Fibroblast of pulmonary artery (primary cell): ENCODE measurements around the gene MICALL1.
A peak's percentile ranks its signal among the peaks of the same experiment; 100 is the strongest.
"Not testable (repeated sequence)": the region's sequence is repeated elsewhere in the genome, so short reads cannot be mapped to it uniquely, and the experiment has no call there.

ENCODE experiments used
- DNase-seq: peaks from one replicate; pipeline ENCODE4 v3.0.0-alpha.2; 2010; ENCODE audit warnings: low read depth
- H3K4me3 ChIP-seq: replicated peaks from 2 replicates; pipeline ENCODE4 v1.5.1; 2011; ENCODE audit warnings: low read depth, mild to moderate bottlenecking, control low read depth, low read length, moderate library complexity
- TF ChIP-seq, protein P1 (sequence below): IDR thresholded peaks from 2 replicates; pipeline ENCODE4 v1.5.1; 2011; ENCODE audit warnings: mild to moderate bottlenecking, control low read depth, low read length, inconsistent platforms; ENCODE audit errors: missing control alignments

The MICALL1 gene

GRCh38 chr22:37933711-37934376, 27.7 kb downstream of the MICALL1 start:
- DNase-seq = peak; percentile 90
- TF ChIP-seq, protein P1, sequence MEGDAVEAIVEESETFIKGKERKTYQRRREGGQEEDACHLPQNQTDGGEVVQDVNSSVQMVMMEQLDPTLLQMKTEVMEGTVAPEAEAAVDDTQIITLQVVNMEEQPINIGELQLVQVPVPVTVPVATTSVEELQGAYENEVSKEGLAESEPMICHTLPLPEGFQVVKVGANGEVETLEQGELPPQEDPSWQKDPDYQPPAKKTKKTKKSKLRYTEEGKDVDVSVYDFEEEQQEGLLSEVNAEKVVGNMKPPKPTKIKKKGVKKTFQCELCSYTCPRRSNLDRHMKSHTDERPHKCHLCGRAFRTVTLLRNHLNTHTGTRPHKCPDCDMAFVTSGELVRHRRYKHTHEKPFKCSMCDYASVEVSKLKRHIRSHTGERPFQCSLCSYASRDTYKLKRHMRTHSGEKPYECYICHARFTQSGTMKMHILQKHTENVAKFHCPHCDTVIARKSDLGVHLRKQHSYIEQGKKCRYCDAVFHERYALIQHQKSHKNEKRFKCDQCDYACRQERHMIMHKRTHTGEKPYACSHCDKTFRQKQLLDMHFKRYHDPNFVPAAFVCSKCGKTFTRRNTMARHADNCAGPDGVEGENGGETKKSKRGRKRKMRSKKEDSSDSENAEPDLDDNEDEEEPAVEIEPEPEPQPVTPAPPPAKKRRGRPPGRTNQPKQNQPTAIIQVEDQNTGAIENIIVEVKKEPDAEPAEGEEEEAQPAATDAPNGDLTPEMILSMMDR = peak; percentile 94
- H3K4me3 ChIP-seq = no peak overlapping the region

- TF ChIP-seq, protein P1 = no peak
- peak; percentile 16 for DNase-seq
- H3K4me3 ChIP-seq = no peak overlapping the region
Observed at GRCh38 chr22:37940698-37941376, 34.7 kb downstream of the MICALL1 start.

DNA sequence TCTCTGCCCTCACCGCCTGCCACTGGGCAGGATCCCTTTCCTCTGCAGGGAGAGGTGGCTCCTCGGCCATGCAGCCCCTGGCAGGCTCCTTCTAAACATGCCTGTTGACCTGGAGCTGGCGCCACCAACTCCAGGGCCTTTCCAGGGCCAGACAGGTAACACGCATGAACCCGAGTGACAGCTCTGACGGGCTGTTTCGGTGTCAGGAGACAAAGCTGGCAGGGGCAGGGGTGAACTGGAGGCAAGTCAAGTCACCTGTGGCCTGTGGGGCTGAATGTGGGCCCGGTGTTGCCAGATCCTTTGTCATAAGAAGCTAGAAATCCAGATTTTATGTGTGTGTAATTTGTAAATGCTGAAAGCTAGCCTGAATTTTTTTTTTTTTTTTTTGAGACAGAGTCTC, 36.0 kb downstream of the MICALL1 start:
- H3K4me3 ChIP-seq = no peak overlapping the region
- no peak for DNase-seq
- TF ChIP-seq, protein P1 = no peak

DNA sequence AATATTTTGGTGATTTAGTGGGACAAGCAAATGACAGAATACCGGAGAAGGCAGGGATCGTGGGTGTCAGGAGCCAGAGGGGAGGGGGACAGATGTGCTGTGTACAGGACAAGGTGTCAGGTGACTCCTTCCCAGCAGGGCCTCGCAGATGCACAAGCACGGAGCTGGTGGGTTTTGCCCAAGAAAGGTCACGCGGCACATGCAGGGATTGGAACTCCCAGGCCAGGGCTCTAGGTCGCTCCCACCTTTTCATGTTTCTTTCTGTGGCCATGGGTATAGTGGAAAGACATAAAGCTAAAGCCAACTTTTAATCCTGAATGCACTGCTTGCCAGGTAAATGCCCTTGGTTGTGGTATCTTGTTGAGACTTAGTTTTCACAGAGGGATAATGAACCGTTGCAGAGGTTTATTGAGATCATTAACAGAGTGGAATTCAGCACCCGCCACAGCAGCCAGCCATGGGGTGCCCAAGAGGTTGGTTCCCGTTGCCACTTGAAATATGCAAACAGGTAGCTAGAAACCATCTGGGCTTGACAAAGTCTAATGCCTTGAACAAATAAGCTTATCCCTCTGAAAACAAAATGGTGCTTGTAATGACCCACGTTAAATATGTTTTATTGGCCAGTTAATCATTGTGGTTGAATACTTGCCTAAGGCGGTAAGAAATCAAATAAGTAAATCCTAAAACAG, 37.2 kb downstream of the MICALL1 start:
- TF ChIP-seq, protein P1 = no peak
- no peak for DNase-seq
- no peak overlapping the region for H3K4me3 ChIP-seq

DNA sequence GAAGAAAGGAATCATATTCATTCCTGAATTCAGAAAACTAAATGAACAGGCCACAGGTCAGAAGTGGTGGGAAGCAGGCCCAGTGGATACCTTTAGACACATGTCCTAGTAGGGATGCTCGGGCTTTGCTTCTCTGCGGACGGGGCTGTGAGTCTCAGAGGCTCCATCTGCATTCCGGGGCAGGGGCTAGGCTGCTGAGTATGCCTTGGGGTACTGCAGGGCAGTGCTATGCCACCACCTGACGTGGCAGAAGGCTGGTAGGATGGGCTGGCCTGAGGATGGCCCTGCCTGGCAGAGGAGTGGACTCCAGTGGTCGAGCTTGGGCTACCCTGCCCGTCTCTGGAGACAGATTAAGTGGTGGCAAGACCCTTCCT, 37.7 kb downstream of the MICALL1 start:
- no peak for DNase-seq
- no peak overlapping the region for H3K4me3 ChIP-seq
- TF ChIP-seq, protein P1 = no peak

DNA sequence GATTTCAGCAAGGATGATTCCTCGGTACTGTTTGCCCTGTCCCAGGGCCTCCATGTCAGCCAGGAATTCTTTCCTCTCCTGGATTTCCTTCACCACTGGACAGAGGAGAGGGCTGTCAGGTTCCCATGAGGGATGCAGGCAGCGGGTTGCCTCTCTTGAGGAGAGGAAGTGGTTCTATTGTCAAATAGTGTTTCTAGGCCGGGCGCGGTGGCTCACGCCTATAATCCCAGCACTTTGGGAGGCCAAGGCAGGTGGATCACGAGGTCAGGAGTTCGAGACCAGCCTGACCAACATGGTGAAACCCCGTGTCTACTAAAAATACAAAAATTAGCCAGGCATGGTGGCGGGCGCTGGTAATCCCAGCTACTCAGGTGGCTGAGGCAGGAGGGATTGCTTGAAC, 38.3 kb downstream of the MICALL1 start:
- not testable (repeated sequence) for DNase-seq, H3K4me3 ChIP-seq

DNA sequence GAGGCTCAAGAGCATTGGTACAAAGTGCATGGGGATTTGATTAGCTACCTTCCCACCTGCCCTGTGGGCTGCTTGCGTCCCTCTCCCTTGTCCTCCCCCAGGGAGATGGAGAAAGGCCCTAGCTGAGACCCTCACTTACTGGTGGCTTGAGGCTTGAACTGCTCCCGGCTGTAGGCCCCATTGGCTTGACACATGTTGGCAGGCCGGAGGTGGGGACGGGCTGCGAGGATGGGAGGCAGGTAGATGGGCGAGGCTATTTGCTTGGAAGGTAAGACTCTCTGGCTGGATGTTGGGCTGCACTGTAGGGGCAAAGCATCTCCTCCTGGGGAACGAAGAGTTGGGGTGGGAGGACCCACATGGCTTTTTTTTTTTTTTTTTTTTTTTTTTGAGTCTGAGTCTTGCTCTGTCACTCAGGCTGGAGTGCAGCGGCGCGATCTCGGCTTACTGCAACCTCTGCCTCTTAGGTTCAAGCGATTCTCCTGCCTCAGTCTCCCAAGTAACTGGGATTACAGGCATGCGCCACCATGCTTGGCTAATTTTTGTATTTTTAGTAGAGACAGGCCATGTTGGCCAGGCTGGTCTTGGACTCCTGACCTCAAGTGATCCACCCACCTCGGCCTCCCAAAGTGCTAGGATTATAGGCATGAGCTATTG, 41.2 kb downstream of the MICALL1 start:
- not testable (repeated sequence) for H3K4me3 ChIP-seq, DNase-seq
